ENCODE results near the gene CPA3.

The CPA3 gene

DNA sequence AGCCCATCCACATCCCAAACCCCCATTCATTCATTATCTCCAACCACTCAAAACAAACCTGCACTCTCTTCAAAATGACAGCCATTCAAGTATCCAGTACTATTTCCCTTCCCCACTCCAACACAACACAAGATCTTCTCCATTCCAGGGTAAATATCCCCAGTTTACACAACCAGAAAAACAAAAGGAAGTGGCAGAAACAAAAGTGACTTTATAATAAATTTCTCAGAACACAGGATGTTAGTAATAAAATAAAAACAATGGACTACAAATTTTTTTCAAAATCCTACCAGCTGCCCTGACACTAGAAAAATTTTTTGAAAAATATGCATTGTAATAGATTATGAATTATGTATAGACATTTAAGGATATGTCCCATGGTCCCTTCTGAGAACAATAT lies 14.2 kb downstream of the CPA3 start:
- Histone ChIP-seq H3K4me1 (ENCODE audit: insufficient read depth, low read length) (no peaks in the 10 kb centered on the region), H3K4me3 (ENCODE audit: low read depth in 1 of 2, low read length in 2 of 2) (no peak overlapping the region), H3K79me2 (ENCODE audit: insufficient read depth, low read length) (no peaks in the 10 kb centered on the region), H2AFZ (ENCODE audit: low read depth, low read length) (no peak overlapping the region), H4K20me1 (ENCODE audit: insufficient read depth, low read length) (no peaks in the 10 kb centered on the region), H3K27me3 (ENCODE audit: insufficient read depth, low read length, poor library complexity) (no peaks in the 10 kb centered on the region), H3K27ac (ENCODE audit: low read length) (no peak overlapping the region), H3K9me3 (ENCODE audit: insufficient read depth, low read length, severe bottlenecking) (no peaks in the 10 kb centered on the region), H3K9ac (ENCODE audit: low read depth, low read length) (no peak overlapping the region), H3K4me2 (ENCODE audit: insufficient read depth, low read length) (no peak overlapping the region), H3K36me3 (ENCODE audit: insufficient read depth, low read length) (no peaks in the 10 kb centered on the region)
- DNase-seq, result no peak
- no peak for ATAC-seq (ENCODE audit: insufficient read depth, low read depth)
- TF ChIP-seq EZH2 (IDR thresholded peaks at IDR 0.05; ENCODE audit: borderline replicate concordance, low read depth, low read length, severe bottlenecking), result no peak
- TF ChIP-seq, protein P1, sequence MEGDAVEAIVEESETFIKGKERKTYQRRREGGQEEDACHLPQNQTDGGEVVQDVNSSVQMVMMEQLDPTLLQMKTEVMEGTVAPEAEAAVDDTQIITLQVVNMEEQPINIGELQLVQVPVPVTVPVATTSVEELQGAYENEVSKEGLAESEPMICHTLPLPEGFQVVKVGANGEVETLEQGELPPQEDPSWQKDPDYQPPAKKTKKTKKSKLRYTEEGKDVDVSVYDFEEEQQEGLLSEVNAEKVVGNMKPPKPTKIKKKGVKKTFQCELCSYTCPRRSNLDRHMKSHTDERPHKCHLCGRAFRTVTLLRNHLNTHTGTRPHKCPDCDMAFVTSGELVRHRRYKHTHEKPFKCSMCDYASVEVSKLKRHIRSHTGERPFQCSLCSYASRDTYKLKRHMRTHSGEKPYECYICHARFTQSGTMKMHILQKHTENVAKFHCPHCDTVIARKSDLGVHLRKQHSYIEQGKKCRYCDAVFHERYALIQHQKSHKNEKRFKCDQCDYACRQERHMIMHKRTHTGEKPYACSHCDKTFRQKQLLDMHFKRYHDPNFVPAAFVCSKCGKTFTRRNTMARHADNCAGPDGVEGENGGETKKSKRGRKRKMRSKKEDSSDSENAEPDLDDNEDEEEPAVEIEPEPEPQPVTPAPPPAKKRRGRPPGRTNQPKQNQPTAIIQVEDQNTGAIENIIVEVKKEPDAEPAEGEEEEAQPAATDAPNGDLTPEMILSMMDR (IDR thresholded peaks at IDR 0.05; ENCODE audit: borderline replicate concordance, extremely low read depth, low read length, poor library complexity, severe bottlenecking), result no peak

DNA sequence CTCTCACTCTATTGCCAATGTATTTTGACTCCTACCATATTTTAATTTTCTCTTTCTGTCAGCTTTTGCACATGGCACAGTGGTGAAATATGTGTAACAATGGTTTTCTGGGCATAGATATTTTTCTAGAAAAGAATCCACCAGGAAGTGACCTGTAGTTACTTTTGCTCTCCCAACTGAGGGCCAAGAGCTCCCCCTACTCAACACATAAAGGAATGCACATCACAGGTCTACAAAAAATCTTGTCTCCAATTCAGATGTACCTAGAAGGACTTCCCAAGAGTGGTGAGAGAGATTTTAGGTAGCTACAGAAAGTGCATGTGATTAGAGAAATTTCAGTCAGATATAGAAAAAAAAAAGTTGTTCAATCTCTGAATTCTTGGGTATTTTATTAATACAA lies 15.6 kb downstream of the CPA3 start:
- Histone ChIP-seq H3K27me3 (ENCODE audit: insufficient read depth, low read length, poor library complexity) (no peaks in the 10 kb centered on the region), H2AFZ (ENCODE audit: low read depth, low read length) (no peak overlapping the region), H3K79me2 (ENCODE audit: insufficient read depth, low read length) (no peaks in the 10 kb centered on the region), H3K4me1 (ENCODE audit: insufficient read depth, low read length) (no peaks in the 10 kb centered on the region), H3K36me3 (ENCODE audit: insufficient read depth, low read length) (no peaks in the 10 kb centered on the region), H4K20me1 (ENCODE audit: insufficient read depth, low read length) (no peaks in the 10 kb centered on the region), H3K4me2 (ENCODE audit: insufficient read depth, low read length) (no peak overlapping the region), H3K4me3 (ENCODE audit: low read depth in 1 of 2, low read length in 2 of 2) (no peak overlapping the region), H3K27ac (ENCODE audit: low read length) (no peak overlapping the region), H3K9ac (ENCODE audit: low read depth, low read length) (no peak overlapping the region), H3K9me3 (ENCODE audit: insufficient read depth, low read length, severe bottlenecking) (no peaks in the 10 kb centered on the region)
- TF ChIP-seq, protein P1 (IDR thresholded peaks at IDR 0.05; ENCODE audit: borderline replicate concordance, extremely low read depth, low read length, poor library complexity, severe bottlenecking), result no peak
- no peak for TF ChIP-seq EZH2 (IDR thresholded peaks at IDR 0.05; ENCODE audit: borderline replicate concordance, low read depth, low read length, severe bottlenecking)
- DNase-seq (no peak), ATAC-seq (ENCODE audit: insufficient read depth, low read depth) (no peak)

DNA sequence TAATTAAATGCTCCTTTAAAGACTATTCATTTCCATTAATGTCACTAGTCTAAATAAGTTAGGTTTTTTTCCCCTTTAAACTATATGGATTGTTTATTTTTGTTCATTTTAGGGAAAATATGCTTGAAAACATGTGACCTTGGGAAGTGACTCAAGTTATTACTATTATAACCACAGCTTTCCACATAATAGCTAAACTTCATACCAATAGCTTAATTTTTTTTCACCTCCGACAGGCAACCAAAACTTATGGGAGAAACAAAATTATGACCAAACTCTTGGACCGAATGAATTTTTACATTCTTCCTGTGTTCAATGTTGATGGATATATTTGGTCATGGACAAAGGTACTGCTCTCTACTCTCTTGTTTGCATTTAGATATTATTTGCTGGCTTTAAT lies 16.2 kb downstream of the CPA3 start:
- no peak overlapping the region for H3K9ac ChIP-seq (ENCODE audit: low read depth, low read length)
- H3K79me2 ChIP-seq (ENCODE audit: insufficient read depth, low read length), result no peaks in the 10 kb centered on the region
- no peak overlapping the region for H3K4me3 ChIP-seq (ENCODE audit: low read depth in 1 of 2, low read length in 2 of 2)
- no peak for DNase-seq
- H3K27me3 ChIP-seq (ENCODE audit: insufficient read depth, low read length, poor library complexity), result no peaks in the 10 kb centered on the region
- no peak for ATAC-seq (ENCODE audit: insufficient read depth, low read depth)
- H3K36me3 ChIP-seq (ENCODE audit: insufficient read depth, low read length), result no peaks in the 10 kb centered on the region
- no peak overlapping the region for H2AFZ ChIP-seq (ENCODE audit: low read depth, low read length)
- no peaks in the 10 kb centered on the region for H3K9me3 ChIP-seq (ENCODE audit: insufficient read depth, low read length, severe bottlenecking)
- TF ChIP-seq, protein P1 (IDR thresholded peaks at IDR 0.05; ENCODE audit: borderline replicate concordance, extremely low read depth, low read length, poor library complexity, severe bottlenecking), result no peak
- TF ChIP-seq EZH2 (IDR thresholded peaks at IDR 0.05; ENCODE audit: borderline replicate concordance, low read depth, low read length, severe bottlenecking), result no peak
- no peaks in the 10 kb centered on the region for H3K4me1 ChIP-seq (ENCODE audit: insufficient read depth, low read length)
- no peaks in the 10 kb centered on the region for H4K20me1 ChIP-seq (ENCODE audit: insufficient read depth, low read length)
- H3K27ac ChIP-seq (ENCODE audit: low read length), result no peak overlapping the region
- no peak overlapping the region for H3K4me2 ChIP-seq (ENCODE audit: insufficient read depth, low read length)

DNA sequence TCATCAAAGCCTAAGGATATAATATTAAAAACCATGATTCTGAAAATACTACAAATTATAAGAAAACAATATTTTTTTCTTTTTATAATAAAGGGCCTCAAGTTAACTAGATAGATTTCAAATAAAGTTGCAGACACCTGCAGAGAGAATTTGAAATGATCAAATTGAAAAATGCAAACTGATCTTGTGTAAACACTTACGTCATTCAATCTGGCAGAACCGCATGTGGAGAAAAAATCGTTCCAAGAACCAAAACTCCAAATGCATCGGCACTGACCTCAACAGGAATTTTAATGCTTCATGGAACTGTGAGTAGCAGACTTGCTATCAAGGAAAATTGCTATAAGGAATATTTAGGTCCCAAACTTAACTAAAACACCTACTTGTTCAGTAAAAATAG lies 17.2 kb downstream of the CPA3 start:
- Histone ChIP-seq H3K4me1 (ENCODE audit: insufficient read depth, low read length) (no peaks in the 10 kb centered on the region), H3K9me3 (ENCODE audit: insufficient read depth, low read length, severe bottlenecking) (no peaks in the 10 kb centered on the region), H2AFZ (ENCODE audit: low read depth, low read length) (no peak overlapping the region), H3K27ac (ENCODE audit: low read length) (no peak overlapping the region), H3K36me3 (ENCODE audit: insufficient read depth, low read length) (no peaks in the 10 kb centered on the region), H3K4me3 (ENCODE audit: low read depth in 1 of 2, low read length in 2 of 2) (no peak overlapping the region), H3K4me2 (ENCODE audit: insufficient read depth, low read length) (no peak overlapping the region), H4K20me1 (ENCODE audit: insufficient read depth, low read length) (no peaks in the 10 kb centered on the region), H3K27me3 (ENCODE audit: insufficient read depth, low read length, poor library complexity) (no peaks in the 10 kb centered on the region), H3K9ac (ENCODE audit: low read depth, low read length) (no peak overlapping the region), H3K79me2 (ENCODE audit: insufficient read depth, low read length) (no peaks in the 10 kb centered on the region)
- ATAC-seq (ENCODE audit: insufficient read depth, low read depth), result no peak
- TF ChIP-seq EZH2 (IDR thresholded peaks at IDR 0.05; ENCODE audit: borderline replicate concordance, low read depth, low read length, severe bottlenecking), result no peak
- TF ChIP-seq, protein P1 (IDR thresholded peaks at IDR 0.05; ENCODE audit: borderline replicate concordance, extremely low read depth, low read length, poor library complexity, severe bottlenecking), result no peak
- no peak for DNase-seq
